K562 (cell line): Measurements from ENCODE around the gene FZD10. TPM values are rescaled to one million over a fixed set of nuclear protein-coding genes. Genes with fewer than 3 reads are reported as not detected.

ENCODE experiments used
- ATAC-seq: fragments of 200-7000 bp; cut with Tn5 transposase; 3 replicates; pipeline ENCODE4 v1.9.1; 2020; ENCODE audit warnings: moderate library complexity
- BruUV-seq: library from RNA; stranded (reverse); fragments of 400-500 nt; replicated peaks from 2 replicates; lab custom pipeline; 2021; lab: Mats Ljungman, UMichigan
- CTCF ChIA-PET: fragments of 300-600 bp; formaldehyde crosslinking; extraction: SDS; loops from one replicate; lab custom pipeline; 2021; ENCODE audit warnings: low intra/inter-chr PET ratio; lab: Yijun Ruan, JAX
- POLR2A ChIA-PET: fragments of 300-600, 350-650 bp; sonication (Branson Sonifier 250); formaldehyde crosslinking; extraction: SDS; loops from one replicate; lab custom pipeline; 2021; ENCODE audit warnings: antibody characterized with exemption, inconsistent platforms; lab: Yijun Ruan, JAX
- DNase-seq, 4 experiments: peaks; one replicate each; pipeline versions ENCODE4 v3.0.0 to v3.0.0-alpha.2; 2011 to 2018; ENCODE audit warnings: low spot score in 3 of 4, mixed read lengths in 3 of 4; ENCODE audit errors: extremely low read depth in 1 of 4
- FAIRE-seq: peaks from 2 replicates; lab custom pipeline; 2011; peaks lifted over from hg19 to GRCh38; lab: Jason Lieb, UNC
- H2AFZ ChIP-seq: 2 replicates; pipeline ENCODE4 v1.6.0; 2011; ENCODE audit warnings: low read depth, low read length, control low read depth, inconsistent platforms
- H3K27ac ChIP-seq: fragments of 200-600 bp; 3 replicates; pipeline ENCODE4 v1.8.0; 2011; ENCODE audit warnings: low read depth, mild to moderate bottlenecking, control low read depth, inconsistent platforms, low read length, moderate library complexity, mixed read lengths; ENCODE audit errors: extremely low read depth
- H3K27me3 ChIP-seq, 2 experiments: fragments of 300-600 bp in 1 of 2; 2 replicates in 1 of 2; 3 replicates in 1 of 2; pipeline versions ENCODE4 v1.6.0 to v1.8.0; 2011; ENCODE audit warnings: inconsistent platforms in 2 of 2, low read length in 2 of 2, mild to moderate bottlenecking in 1 of 2, mixed read lengths in 1 of 2, moderate library complexity in 1 of 2; ENCODE audit not compliant: control insufficient read depth in 2 of 2, insufficient read depth in 2 of 2
- H3K36me3 ChIP-seq: fragments of 300-600 bp; 3 replicates; pipeline ENCODE4 v1.8.0; 2011; ENCODE audit warnings: mild to moderate bottlenecking, low read length, inconsistent platforms; ENCODE audit not compliant: control insufficient read depth, insufficient read depth
- H3K4me1 ChIP-seq, 2 experiments: fragments of 200-600 bp in 1 of 2; replicated peaks in 1 of 2; 2 replicates in 1 of 2; 3 replicates in 1 of 2; pipeline versions ENCODE4 v1.5.1 to v1.8.0; 2011; ENCODE audit warnings: inconsistent platforms in 2 of 2, low read length in 2 of 2, mild to moderate bottlenecking in 1 of 2, mixed read lengths in 1 of 2, moderate library complexity in 1 of 2; ENCODE audit not compliant: control insufficient read depth in 2 of 2, insufficient read depth in 2 of 2
- H3K4me2 ChIP-seq: 2 replicates; pipeline ENCODE4 v1.6.1; 2011; ENCODE audit warnings: low read length, control low read depth, inconsistent platforms, mixed read lengths; ENCODE audit not compliant: insufficient read depth
- H3K4me3 ChIP-seq: fragments of 200-600 bp; sonication (generic), shearing (Covaris generic); 2 replicates; pipeline ENCODE4 v1.5.1; 2016; ENCODE audit warnings: control low read depth, inconsistent platforms
- H3K79me2 ChIP-seq: fragments of 200-600 bp; 3 replicates; pipeline ENCODE4 v1.8.0; 2011; ENCODE audit warnings: low read length, inconsistent platforms; ENCODE audit not compliant: control insufficient read depth, insufficient read depth
- H3K9ac ChIP-seq, 2 experiments: 2 replicates each; pipeline versions ENCODE4 v1.6.0 to v1.6.1; 2011; ENCODE audit warnings: low read depth in 2 of 2, low read length in 2 of 2, control low read depth in 1 of 2, inconsistent platforms in 1 of 2, mild to moderate bottlenecking in 1 of 2, mixed read lengths in 1 of 2; ENCODE audit not compliant: insufficient read depth in 1 of 2
- H3K9me1 ChIP-seq: one replicate; pipeline ENCODE4 v1.6.0; 2011; ENCODE audit warnings: inconsistent platforms, mild to moderate bottlenecking, low read length, moderate library complexity; ENCODE audit not compliant: control insufficient read depth, insufficient read depth
- H3K9me3 ChIP-seq: replicated peaks from 2 replicates; pipeline ENCODE4 v1.5.1; 2011; ENCODE audit warnings: low read depth, low read length, inconsistent platforms; ENCODE audit not compliant: control insufficient read depth, insufficient read depth
- H4K20me1 ChIP-seq: replicated peaks from 2 replicates; pipeline ENCODE4 v1.6.1; 2011; ENCODE audit warnings: low read length, inconsistent platforms, mixed read lengths; ENCODE audit not compliant: control insufficient read depth, insufficient read depth
- ATF1 ChIP-seq, 2 experiments: fragments of 450-650 bp in 1 of 2; IDR thresholded peaks; 2 replicates each; pipeline ENCODE4 v1.6.1; 2016; ENCODE audit warnings: missing compliant biosample characterization in 1 of 2, missing genetic modification characterization in 1 of 2
- DDX20 ChIP-seq: fragments of 450-650 bp; IDR thresholded peaks from 2 replicates; pipeline ENCODE4 v1.6.1; 2016; ENCODE audit warnings: missing genetic modification characterization, low read depth, mild to moderate bottlenecking, missing compliant biosample characterization, moderate library complexity
- HMGN3 ChIP-seq: IDR thresholded peaks from 2 replicates; pipeline ENCODE4 v1.6.1; 2011; ENCODE audit warnings: borderline replicate concordance, low read depth, mild to moderate bottlenecking, mixed read lengths, low read length; ENCODE audit not compliant: insufficient read length; ENCODE audit errors: extremely low read depth
- ILF3 ChIP-seq: fragments of 450-650 bp; IDR thresholded peaks from 2 replicates; pipeline ENCODE4 v1.6.1; 2018; ENCODE audit warnings: antibody characterized with exemption, mild to moderate bottlenecking, moderate library complexity, borderline replicate concordance
- KHSRP ChIP-seq: fragments of 450-650 bp; IDR thresholded peaks from 2 replicates; pipeline ENCODE4 v1.6.1; 2017
- MYC ChIP-seq, 2 experiments: fragments of 250-450 bp in 1 of 2; sonication (Bioruptor Pico) in 1 of 2; IDR thresholded peaks; 2 replicates each; pipeline versions ENCODE4 v1.5.1 to v1.6.1; 2012 to 2021; ENCODE audit warnings: low read depth in 2 of 2, borderline replicate concordance in 1 of 2, improper control_type of control experiment in 1 of 2, low read length in 1 of 2, mild to moderate bottlenecking in 1 of 2, moderate library complexity in 1 of 2
- NBN ChIP-seq: fragments of 450-650 bp; IDR thresholded peaks from 2 replicates; pipeline ENCODE4 v1.6.1; 2016; ENCODE audit warnings: low read depth, mild to moderate bottlenecking
- SMC3 ChIP-seq: conservative IDR thresholded peaks from 2 replicates; pipeline ENCODE4 v1.6.1; 2011; ENCODE audit warnings: low read depth, low read length, improper control_type of control experiment; ENCODE audit not compliant: insufficient read depth
- ZBED1 ChIP-seq: IDR thresholded peaks from 2 replicates; pipeline ENCODE4 v1.6.1; 2014
- ZNF586 ChIP-seq: fragments of 450-650 bp; formaldehyde crosslinking; conservative IDR thresholded peaks from 2 replicates; pipeline ENCODE4 v1.4.0; 2020; ENCODE audit warnings: mild to moderate bottlenecking, moderate library complexity
- WGBS: fragments of 100-300 bp; shearing (Covaris generic); methylation state at CpG from one replicate; pipeline ENCODE4 v1.1.6; 2016; ENCODE audit warnings: low coverage, mixed read lengths; ENCODE audit not compliant: insufficient coverage; ENCODE audit errors: missing lambda C conversion rate; 5-methylcytosine and 5-hydroxymethylcytosine counted together
- in situ Hi-C: fragments of 300-500 bp; cut with MboI; formaldehyde crosslinking; loops from 4 replicates; pipeline ENCODE4 v1.15.0; 2018; ENCODE audit warnings: inconsistent platforms, mixed read lengths
- intact Hi-C: fragments of 100-400 bp; cut with micrococcal nuclease; formaldehyde crosslinking; loops from 2 replicates; pipeline ENCODE4 v1.14.2; 2022
- polyA plus RNA-seq, 8 experiments: library from polyadenylated mRNA; depleted of rRNA in 4 of 8; stranded (reverse) in 5 of 8; unstranded in 3 of 8; fragments of >200 nt; fragmentation: Nextera tagmentation in 2 of 8; fragmentation: Illumina TruSeq in 1 of 8; extraction: Ambion mirVana in 2 of 8; extraction: Trizol in 1 of 8; gene quantifications; 2 replicates each; pipeline versions ENCODE4 v1.2.1 to v1.2.3, GENCODE V29; 2011 to 2014; ENCODE audit warnings: inconsistent platforms in 1 of 8, missing spikeins in 1 of 8
- total RNA-seq, 7 experiments: library from RNA; depleted of rRNA in 6 of 7; stranded (reverse); fragments of >200 nt in 6 of 7; fragmentation: Illumina TruSeq in 2 of 7; extraction: Trizol in 2 of 7; gene quantifications; 2 replicates each; pipeline versions ENCODE4 v1.2.1 to v1.2.3, GENCODE V29; 2011 to 2021; ENCODE audit warnings: low replicate concordance in 1 of 7
- TF ChIP-seq, protein P1 (sequence below): sonication (generic); formaldehyde crosslinking; IDR thresholded peaks from 2 replicates; pipeline ENCODE4 v1.8.0; 2022; ENCODE audit warnings: mild to moderate bottlenecking, low read depth, missing genetic modification reagents
- TF ChIP-seq, protein P2 (sequence below): IDR thresholded peaks from 2 replicates; pipeline ENCODE4 v1.6.1; 2011; ENCODE audit warnings: borderline replicate concordance, low read depth, mild to moderate bottlenecking, moderate library complexity, low read length; ENCODE audit not compliant: insufficient read depth, poor library complexity, severe bottlenecking
- TF ChIP-seq, protein P3 (sequence below): fragments of 250-450 bp; sonication (Bioruptor Pico); IDR thresholded peaks from 2 replicates; pipeline ENCODE4 v1.4.0; 2020; ENCODE audit warnings: mild to moderate bottlenecking, moderate library complexity, borderline replicate concordance

Gene FZD10
- total and polyA plus RNA-seq, 9 of the 15 experiments (the other 6 are each of a cell fraction or from before 2014, with no cell fraction given) = not detected

DNA sequence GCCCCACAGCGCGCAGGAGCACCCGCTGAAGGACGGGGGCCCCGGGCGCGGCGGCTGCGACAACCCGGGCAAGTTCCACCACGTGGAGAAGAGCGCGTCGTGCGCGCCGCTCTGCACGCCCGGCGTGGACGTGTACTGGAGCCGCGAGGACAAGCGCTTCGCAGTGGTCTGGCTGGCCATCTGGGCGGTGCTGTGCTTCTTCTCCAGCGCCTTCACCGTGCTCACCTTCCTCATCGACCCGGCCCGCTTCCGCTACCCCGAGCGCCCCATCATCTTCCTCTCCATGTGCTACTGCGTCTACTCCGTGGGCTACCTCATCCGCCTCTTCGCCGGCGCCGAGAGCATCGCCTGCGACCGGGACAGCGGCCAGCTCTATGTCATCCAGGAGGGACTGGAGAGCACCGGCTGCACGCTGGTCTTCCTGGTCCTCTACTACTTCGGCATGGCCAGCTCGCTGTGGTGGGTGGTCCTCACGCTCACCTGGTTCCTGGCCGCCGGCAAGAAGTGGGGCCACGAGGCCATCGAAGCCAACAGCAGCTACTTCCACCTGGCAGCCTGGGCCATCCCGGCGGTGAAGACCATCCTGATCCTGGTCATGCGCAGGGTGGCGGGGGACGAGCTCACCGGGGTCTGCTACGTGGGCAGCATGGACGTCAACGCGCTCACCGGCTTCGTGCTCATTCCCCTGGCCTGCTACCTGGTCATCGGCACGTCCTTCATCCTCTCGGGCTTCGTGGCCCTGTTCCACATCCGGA, 1.4 kb downstream of the FZD10 start (continued):
- TF ChIP-seq, protein P1, sequence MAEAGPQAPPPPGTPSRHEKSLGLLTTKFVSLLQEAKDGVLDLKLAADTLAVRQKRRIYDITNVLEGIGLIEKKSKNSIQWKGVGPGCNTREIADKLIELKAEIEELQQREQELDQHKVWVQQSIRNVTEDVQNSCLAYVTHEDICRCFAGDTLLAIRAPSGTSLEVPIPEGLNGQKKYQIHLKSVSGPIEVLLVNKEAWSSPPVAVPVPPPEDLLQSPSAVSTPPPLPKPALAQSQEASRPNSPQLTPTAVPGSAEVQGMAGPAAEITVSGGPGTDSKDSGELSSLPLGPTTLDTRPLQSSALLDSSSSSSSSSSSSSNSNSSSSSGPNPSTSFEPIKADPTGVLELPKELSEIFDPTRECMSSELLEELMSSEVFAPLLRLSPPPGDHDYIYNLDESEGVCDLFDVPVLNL (CRISPR knock-in tag) = no peak
- TF ChIP-seq, all 486 proteins: peak for 0

DNA sequence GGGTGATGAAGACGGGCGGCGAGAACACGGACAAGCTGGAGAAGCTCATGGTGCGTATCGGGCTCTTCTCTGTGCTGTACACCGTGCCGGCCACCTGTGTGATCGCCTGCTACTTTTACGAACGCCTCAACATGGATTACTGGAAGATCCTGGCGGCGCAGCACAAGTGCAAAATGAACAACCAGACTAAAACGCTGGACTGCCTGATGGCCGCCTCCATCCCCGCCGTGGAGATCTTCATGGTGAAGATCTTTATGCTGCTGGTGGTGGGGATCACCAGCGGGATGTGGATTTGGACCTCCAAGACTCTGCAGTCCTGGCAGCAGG, 1.9 kb downstream of the FZD10 start:
- Histone ChIP-seq H3K4me2 (no peak overlapping the region), H3K4me1 (peaks cover 0 to 7% of the 10 kb centered on the region in 2 experiments; a peak in 2 of 5 replicates), H3K79me2 (no peaks in the 10 kb centered on the region), H2AFZ (no peak overlapping the region), H3K9me3 (no peaks in the 10 kb centered on the region), H3K9ac (no peak overlapping the region), H3K27ac (no peak overlapping the region), H3K27me3 (peaks cover 2 to 12% of the 10 kb centered on the region in 2 experiments; a peak in 3 of 5 replicates), H4K20me1 (no peaks in the 10 kb centered on the region), H3K4me3 (no peak overlapping the region), H3K9me1 (no peaks in the 10 kb centered on the region), H3K36me3 (no peaks in the 10 kb centered on the region)
- FAIRE-seq (no peak), ATAC-seq (no peak), DNase-seq (no peak)
- intact Hi-C loops (no loop called here), in situ Hi-C loops (no loop called here)
- 2% methylated on average over 18 of the region's 18 CpGs for WGBS
- ChIA-PET CTCF (no interaction called here), POLR2A (no interaction called here)
- BruUV-seq = no TSS peak
- TF ChIP-seq KHSRP (no peak), HMGN3 (no peak), ZBED1 (no peak), ILF3 (no peak), ATF1 (CRISPR knock-in tag; IDR thresholded peaks at IDR 0.05) (no peak), ATF1 (tag; IDR thresholded peaks at IDR 0.05) (no peak), DDX20 (no peak), NBN (no peak), MYC (IDR thresholded peaks at IDR 0.05; ENCODE audit: low read depth, low read length) (no peak), MYC (CRISPR knock-in tag; IDR thresholded peaks at IDR 0.05; ENCODE audit: borderline replicate concordance, low read depth) (no peak), SMC3 (no peak), ZNF586 (CRISPR knock-in tag) (no peak)
- TF ChIP-seq, protein P2, sequence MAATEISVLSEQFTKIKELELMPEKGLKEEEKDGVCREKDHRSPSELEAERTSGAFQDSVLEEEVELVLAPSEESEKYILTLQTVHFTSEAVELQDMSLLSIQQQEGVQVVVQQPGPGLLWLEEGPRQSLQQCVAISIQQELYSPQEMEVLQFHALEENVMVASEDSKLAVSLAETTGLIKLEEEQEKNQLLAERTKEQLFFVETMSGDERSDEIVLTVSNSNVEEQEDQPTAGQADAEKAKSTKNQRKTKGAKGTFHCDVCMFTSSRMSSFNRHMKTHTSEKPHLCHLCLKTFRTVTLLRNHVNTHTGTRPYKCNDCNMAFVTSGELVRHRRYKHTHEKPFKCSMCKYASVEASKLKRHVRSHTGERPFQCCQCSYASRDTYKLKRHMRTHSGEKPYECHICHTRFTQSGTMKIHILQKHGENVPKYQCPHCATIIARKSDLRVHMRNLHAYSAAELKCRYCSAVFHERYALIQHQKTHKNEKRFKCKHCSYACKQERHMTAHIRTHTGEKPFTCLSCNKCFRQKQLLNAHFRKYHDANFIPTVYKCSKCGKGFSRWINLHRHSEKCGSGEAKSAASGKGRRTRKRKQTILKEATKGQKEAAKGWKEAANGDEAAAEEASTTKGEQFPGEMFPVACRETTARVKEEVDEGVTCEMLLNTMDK = no peak
- TF ChIP-seq, protein P3, sequence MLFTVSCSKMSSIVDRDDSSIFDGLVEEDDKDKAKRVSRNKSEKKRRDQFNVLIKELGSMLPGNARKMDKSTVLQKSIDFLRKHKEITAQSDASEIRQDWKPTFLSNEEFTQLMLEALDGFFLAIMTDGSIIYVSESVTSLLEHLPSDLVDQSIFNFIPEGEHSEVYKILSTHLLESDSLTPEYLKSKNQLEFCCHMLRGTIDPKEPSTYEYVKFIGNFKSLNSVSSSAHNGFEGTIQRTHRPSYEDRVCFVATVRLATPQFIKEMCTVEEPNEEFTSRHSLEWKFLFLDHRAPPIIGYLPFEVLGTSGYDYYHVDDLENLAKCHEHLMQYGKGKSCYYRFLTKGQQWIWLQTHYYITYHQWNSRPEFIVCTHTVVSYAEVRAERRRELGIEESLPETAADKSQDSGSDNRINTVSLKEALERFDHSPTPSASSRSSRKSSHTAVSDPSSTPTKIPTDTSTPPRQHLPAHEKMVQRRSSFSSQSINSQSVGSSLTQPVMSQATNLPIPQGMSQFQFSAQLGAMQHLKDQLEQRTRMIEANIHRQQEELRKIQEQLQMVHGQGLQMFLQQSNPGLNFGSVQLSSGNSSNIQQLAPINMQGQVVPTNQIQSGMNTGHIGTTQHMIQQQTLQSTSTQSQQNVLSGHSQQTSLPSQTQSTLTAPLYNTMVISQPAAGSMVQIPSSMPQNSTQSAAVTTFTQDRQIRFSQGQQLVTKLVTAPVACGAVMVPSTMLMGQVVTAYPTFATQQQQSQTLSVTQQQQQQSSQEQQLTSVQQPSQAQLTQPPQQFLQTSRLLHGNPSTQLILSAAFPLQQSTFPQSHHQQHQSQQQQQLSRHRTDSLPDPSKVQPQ (CRISPR knock-in tag) = no peak
